Measurements from ENCODE around the gene RTN1.

DNA sequence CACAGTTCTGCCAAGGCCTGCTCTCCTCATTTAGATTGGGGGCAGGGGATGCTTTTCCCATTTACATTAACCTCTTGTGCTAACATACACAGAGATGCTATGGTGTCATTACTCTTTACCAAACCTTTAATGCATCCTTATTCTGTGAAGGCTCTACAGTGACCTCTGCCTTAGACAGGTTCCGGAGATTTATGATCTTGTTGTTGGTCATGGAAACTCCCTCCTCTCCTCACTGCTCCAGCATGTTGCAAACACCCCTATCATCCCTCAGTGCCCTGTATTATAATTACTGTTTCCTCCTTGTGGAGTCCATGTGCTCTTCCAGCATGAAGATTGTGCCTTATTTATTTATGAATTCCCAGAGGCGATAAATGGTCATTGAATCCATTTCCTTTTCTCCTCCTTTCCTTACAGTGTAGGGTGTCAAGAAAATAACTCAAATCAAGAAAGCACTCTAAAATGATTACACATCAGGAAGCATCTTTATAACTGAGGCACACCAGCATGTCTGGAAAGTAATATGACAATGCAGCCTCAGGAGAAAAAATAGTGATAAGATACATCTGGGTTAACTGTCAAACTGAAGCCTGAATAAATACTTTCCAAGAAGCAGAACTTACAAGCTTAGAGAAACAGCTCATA lies 37.8 kb downstream of the RTN1 start:
- TF ChIP-seq NR3C1 (CRISPR knock-in tag; conservative IDR thresholded peaks at IDR 0.05; ENCODE audit: low read depth) (no peak), ZBTB21 (CRISPR knock-in tag; IDR thresholded peaks at IDR 0.05; ENCODE audit: borderline replicate concordance) (no peak), NR2C2 (CRISPR knock-in tag; IDR thresholded peaks at IDR 0.05) (no peak)
- TF ChIP-seq, protein P1, sequence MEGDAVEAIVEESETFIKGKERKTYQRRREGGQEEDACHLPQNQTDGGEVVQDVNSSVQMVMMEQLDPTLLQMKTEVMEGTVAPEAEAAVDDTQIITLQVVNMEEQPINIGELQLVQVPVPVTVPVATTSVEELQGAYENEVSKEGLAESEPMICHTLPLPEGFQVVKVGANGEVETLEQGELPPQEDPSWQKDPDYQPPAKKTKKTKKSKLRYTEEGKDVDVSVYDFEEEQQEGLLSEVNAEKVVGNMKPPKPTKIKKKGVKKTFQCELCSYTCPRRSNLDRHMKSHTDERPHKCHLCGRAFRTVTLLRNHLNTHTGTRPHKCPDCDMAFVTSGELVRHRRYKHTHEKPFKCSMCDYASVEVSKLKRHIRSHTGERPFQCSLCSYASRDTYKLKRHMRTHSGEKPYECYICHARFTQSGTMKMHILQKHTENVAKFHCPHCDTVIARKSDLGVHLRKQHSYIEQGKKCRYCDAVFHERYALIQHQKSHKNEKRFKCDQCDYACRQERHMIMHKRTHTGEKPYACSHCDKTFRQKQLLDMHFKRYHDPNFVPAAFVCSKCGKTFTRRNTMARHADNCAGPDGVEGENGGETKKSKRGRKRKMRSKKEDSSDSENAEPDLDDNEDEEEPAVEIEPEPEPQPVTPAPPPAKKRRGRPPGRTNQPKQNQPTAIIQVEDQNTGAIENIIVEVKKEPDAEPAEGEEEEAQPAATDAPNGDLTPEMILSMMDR (IDR thresholded peaks at IDR 0.05) = no peak

Data from WTC11 (cell line).